SK-N-MC (cell line): ENCODE data around the gene POLRMT.

Experiments
- EZH2 ChIP-seq: fragments of 200-600 bp; sonication (generic); IDR thresholded peaks from one replicate; pipeline ENCODE4 v1.6.1; 2017; ENCODE audit warnings: antibody characterized with exemption
- POLR2AphosphoS5 ChIP-seq: IDR thresholded peaks from 2 replicates; pipeline ENCODE4 v1.6.1; 2012; ENCODE audit warnings: mild to moderate bottlenecking, low read depth, low read length, borderline replicate concordance

DNA sequence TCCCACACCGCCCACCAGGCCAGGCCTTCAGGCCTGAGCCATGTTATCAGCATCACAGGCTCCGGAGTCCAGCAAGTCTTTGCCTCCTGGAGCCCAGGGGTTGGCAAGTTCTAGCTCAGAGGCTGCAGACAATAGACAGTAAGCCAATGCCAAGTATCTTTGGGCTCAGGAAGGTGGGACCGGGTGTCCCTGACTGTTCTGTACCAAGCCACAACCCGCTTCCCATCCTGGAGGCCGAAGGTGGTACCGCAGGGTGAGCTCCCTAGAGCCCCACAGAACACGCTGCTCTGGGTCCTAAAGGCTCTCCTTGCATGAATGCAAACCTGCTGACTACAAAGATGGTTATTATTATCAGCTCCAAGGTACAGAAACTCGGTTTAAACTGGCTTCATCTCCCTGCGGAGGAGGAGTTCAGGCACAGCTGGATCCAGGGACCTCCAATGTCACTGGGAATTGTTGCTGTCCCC is 37.3 kb upstream of the POLRMT start:
- TF ChIP-seq EZH2: no peak
- TF ChIP-seq POLR2AphosphoS5: no peak
